ENCODE data around the gene GSTM3. TPM values are rescaled to one million over a fixed set of nuclear protein-coding genes. Genes with fewer than 3 reads are reported as not detected.

Gene GSTM3
- total RNA-seq, 5 donors from 2014 or later (not counting 1 experiment from before 2014, with no cell fraction given), result 8.4 to 17.1 (median 10.3) TPM

- Histone ChIP-seq H3K27ac (ENCODE audit: low read length) (no peak overlapping the region), H3K27me3 (replicated peaks in 1 of 2; ENCODE audit: control insufficient read depth in 2 of 2, extremely low read depth in 1 of 2, insufficient read depth in 2 of 2, low read length in 1 of 2) (no peaks in the 10 kb centered on the region), H3K4me3 (ENCODE audit: control insufficient read depth in 1 of 2, extremely low read depth in 1 of 2, low read length in 1 of 2) (no peak overlapping the region), H3K9me3 (no peaks in the 10 kb centered on the region), H3K36me3 (ENCODE audit: control insufficient read depth in 2 of 2, extremely low read depth in 1 of 2, insufficient read depth in 1 of 2, low read length in 1 of 2) (no peaks in the 10 kb centered on the region), H3K4me1 (ENCODE audit: control insufficient read depth in 1 of 2, extremely low read depth in 1 of 2, insufficient read depth in 2 of 2, low read length in 2 of 2) (peaks cover 19 to 57% of the 10 kb centered on the region in 2 experiments)
- 91% methylated on average over 5 of the region's 9 CpGs for WGBS (ENCODE audit: insufficient coverage)
- Mint-ChIP-seq H3K4me1 (peaks cover 40 to 57% (median 48%) of the 10 kb centered on the region in 3 donors), H3K27ac (no peak overlapping the region), H3K36me3 (no peaks in the 10 kb centered on the region), H3K9me3 (no peaks in the 10 kb centered on the region), H3K27me3 (no peaks in the 10 kb centered on the region), H3K4me3 (no peak overlapping the region)
- ATAC-seq (replicated peaks in 1 of 4) (no peak), DNase-seq (no peak)
- ChIA-PET POLR2A (no interaction called here), CTCF (interaction anchor here in 1 of 2 donors (0.8 to 1.1 kb wide), 2 partner anchors 18 to 147 kb away, joined by 4 to 5 read pairs; no protein-coding TSS in a partner anchor)
Observed at GRCh38 chr1:109787211-109787844, 46.5 kb upstream of the GSTM3 start.

DNA sequence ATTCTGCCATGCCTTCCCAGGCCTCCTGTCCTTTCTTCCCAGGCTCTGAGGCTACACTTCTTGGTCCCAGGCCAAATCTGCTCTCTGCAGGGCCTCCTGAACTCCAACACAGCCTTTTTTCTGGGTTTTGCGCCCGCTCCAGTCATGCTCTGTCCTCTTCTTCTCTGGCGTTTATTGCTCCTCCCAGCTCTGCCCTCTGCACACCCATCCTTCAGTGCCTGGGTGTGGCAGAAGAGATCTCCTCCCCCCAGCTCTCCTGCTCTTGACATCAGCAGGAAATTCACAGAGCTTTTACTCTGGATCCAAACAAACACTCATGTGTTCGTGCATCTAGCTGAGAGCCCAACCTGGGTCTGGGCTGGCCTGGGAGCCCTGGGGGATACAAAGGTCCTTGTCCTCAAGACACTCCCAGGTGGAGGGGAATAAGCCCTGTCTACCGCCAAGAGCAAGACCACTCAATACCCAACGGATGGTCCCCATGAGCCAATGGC lies 45.7 kb upstream of the GSTM3 start:
- ATAC-seq (replicated peaks in 1 of 4) (no peak), DNase-seq (no peak)
- Mint-ChIP-seq H3K27ac (peak overlapping the region in 1 of 2 donors; percentile 62), H3K4me1 (peaks cover 40 to 50% (median 42%) of the 10 kb centered on the region in 3 donors), H3K4me3 (no peak overlapping the region), H3K36me3 (no peaks in the 10 kb centered on the region), H3K9me3 (no peaks in the 10 kb centered on the region), H3K27me3 (no peaks in the 10 kb centered on the region)
- WGBS (ENCODE audit: insufficient coverage), result 90% methylated on average over 5 of the region's 6 CpGs
- CTCF ChIA-PET, result no interaction called here
- no peaks in the 10 kb centered on the region for H3K36me3 ChIP-seq (ENCODE audit: control insufficient read depth in 2 of 2, extremely low read depth in 1 of 2, insufficient read depth in 1 of 2, low read length in 1 of 2)
- H3K4me1 ChIP-seq (ENCODE audit: control insufficient read depth in 1 of 2, extremely low read depth in 1 of 2, insufficient read depth in 2 of 2, low read length in 2 of 2), result peaks cover 19 to 50% of the 10 kb centered on the region in 2 experiments
- POLR2A ChIA-PET, result no interaction called here
- H3K9me3 ChIP-seq, result no peaks in the 10 kb centered on the region
- H3K27ac ChIP-seq (ENCODE audit: low read length), result no peak overlapping the region
- no peaks in the 10 kb centered on the region for H3K27me3 ChIP-seq (replicated peaks in 1 of 2; ENCODE audit: control insufficient read depth in 2 of 2, extremely low read depth in 1 of 2, insufficient read depth in 2 of 2, low read length in 1 of 2)
- no peak overlapping the region for H3K4me3 ChIP-seq (ENCODE audit: control insufficient read depth in 1 of 2, extremely low read depth in 1 of 2, low read length in 1 of 2)

GRCh38 chr1:109786112-109786480 lies 45.3 kb upstream of the GSTM3 start:
- Histone ChIP-seq H3K4me3 (ENCODE audit: control insufficient read depth in 1 of 2, extremely low read depth in 1 of 2, low read length in 1 of 2) (no peak overlapping the region), H3K4me1 (ENCODE audit: control insufficient read depth in 1 of 2, extremely low read depth in 1 of 2, insufficient read depth in 2 of 2, low read length in 2 of 2) (peaks cover 17 to 45% of the 10 kb centered on the region in 2 experiments), H3K27me3 (replicated peaks in 1 of 2; ENCODE audit: control insufficient read depth in 2 of 2, extremely low read depth in 1 of 2, insufficient read depth in 2 of 2, low read length in 1 of 2) (no peaks in the 10 kb centered on the region), H3K9me3 (no peaks in the 10 kb centered on the region), H3K36me3 (ENCODE audit: control insufficient read depth in 2 of 2, extremely low read depth in 1 of 2, insufficient read depth in 1 of 2, low read length in 1 of 2) (no peaks in the 10 kb centered on the region), H3K27ac (ENCODE audit: low read length) (no peak overlapping the region)
- WGBS (ENCODE audit: insufficient coverage), result 100% methylated on average over 2 of the region's 5 CpGs
- no peak overlapping the region for H3K4me3 Mint-ChIP-seq
- DNase-seq, result no peak
- POLR2A ChIA-PET, result no interaction called here
- no peaks in the 10 kb centered on the region for H3K27me3 Mint-ChIP-seq
- CTCF ChIA-PET, result no interaction called here
- no peak for ATAC-seq (replicated peaks in 1 of 4)
- peaks cover 35 to 45% (median 37%) of the 10 kb centered on the region in 3 donors for H3K4me1 Mint-ChIP-seq
- no peaks in the 10 kb centered on the region for H3K9me3 Mint-ChIP-seq
- H3K36me3 Mint-ChIP-seq, result no peaks in the 10 kb centered on the region
- H3K27ac Mint-ChIP-seq, result no peak overlapping the region

GRCh38 chr1:109785446-109786111 lies 44.7 kb upstream of the GSTM3 start:
- Mint-ChIP-seq H3K27me3 (no peaks in the 10 kb centered on the region), H3K4me3 (no peak overlapping the region), H3K36me3 (peaks cover 1% of the 10 kb centered on the region), H3K9me3 (peaks cover 0 to 4% (median 0%) of the 10 kb centered on the region in 3 donors), H3K4me1 (peaks cover 30 to 40% (median 32%) of the 10 kb centered on the region in 3 donors), H3K27ac (peak overlapping the region in 1 of 2 donors; percentile 52)
- no peak overlapping the region for H3K27ac ChIP-seq (ENCODE audit: low read length)
- WGBS (ENCODE audit: insufficient coverage), result 94% methylated on average over 3 of the region's 4 CpGs
- DNase-seq, result no peak
- peaks cover 12 to 40% of the 10 kb centered on the region in 2 experiments for H3K4me1 ChIP-seq (ENCODE audit: control insufficient read depth in 1 of 2, extremely low read depth in 1 of 2, insufficient read depth in 2 of 2, low read length in 2 of 2)
- H3K36me3 ChIP-seq (ENCODE audit: control insufficient read depth in 2 of 2, extremely low read depth in 1 of 2, insufficient read depth in 1 of 2, low read length in 1 of 2), result no peaks in the 10 kb centered on the region
- ChIA-PET CTCF (no interaction called here), POLR2A (no interaction called here)
- no peak overlapping the region for H3K4me3 ChIP-seq (ENCODE audit: control insufficient read depth in 1 of 2, extremely low read depth in 1 of 2, low read length in 1 of 2)
- no peaks in the 10 kb centered on the region for H3K27me3 ChIP-seq (replicated peaks in 1 of 2; ENCODE audit: control insufficient read depth in 2 of 2, extremely low read depth in 1 of 2, insufficient read depth in 2 of 2, low read length in 1 of 2)
- no peak for ATAC-seq (replicated peaks in 1 of 4)
- no peaks in the 10 kb centered on the region for H3K9me3 ChIP-seq

DNA sequence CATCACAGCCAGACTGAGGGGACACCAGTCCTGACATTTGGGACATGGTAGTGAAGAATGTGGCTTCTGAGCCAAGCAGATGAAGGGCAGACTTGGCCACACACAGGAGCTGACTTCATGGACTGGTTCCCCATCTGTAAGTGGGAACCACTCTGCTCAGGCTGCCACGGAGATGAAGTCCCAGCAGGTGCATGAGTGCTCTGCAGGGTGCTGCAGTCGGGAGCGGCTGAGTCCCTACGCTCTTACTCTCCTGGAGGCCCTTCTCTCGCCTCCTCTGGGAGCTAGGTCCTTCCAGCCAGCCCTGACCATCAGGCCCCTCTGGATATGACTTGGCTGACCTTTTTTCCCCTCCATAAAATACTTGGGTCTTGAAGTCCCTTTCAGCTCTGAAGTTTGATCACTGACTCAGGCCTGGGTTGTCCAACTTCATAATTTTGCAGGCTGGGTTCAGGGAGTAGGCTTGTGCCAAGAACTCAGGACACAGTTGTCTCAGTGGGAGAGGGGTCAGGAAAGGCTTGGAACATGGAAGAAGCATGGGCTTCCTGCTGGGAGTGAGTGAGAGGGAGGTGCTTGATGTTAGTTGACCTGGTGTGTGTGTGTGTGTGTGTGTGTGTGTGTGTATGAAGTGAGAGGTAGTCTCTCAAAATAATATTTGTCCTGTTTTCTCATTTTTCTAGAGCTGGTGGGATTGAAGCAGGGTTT lies 43.9 kb upstream of the GSTM3 start:
- peaks cover 23 to 32% (median 23%) of the 10 kb centered on the region in 3 donors for H3K4me1 Mint-ChIP-seq
- ChIA-PET POLR2A (no interaction called here), CTCF (interaction anchor here in 1 of 2 donors (0.7 kb wide), 1 partner anchor 43 kb away, joined by 3 read pairs; no protein-coding TSS in a partner anchor)
- ATAC-seq (replicated peaks in 1 of 4), result no peak
- H3K27me3 ChIP-seq (replicated peaks in 1 of 2; ENCODE audit: control insufficient read depth in 2 of 2, extremely low read depth in 1 of 2, insufficient read depth in 2 of 2, low read length in 1 of 2), result no peaks in the 10 kb centered on the region
- H3K27ac ChIP-seq (ENCODE audit: low read length), result no peak overlapping the region
- no peak overlapping the region for H3K4me3 ChIP-seq (ENCODE audit: control insufficient read depth in 1 of 2, extremely low read depth in 1 of 2, low read length in 1 of 2)
- peaks cover 0 to 6% (median 0%) of the 10 kb centered on the region in 3 donors for H3K9me3 Mint-ChIP-seq
- 97% methylated on average over 5 of the region's 5 CpGs for whole genome bisulfite sequencing (ENCODE audit: insufficient coverage)
- no peaks in the 10 kb centered on the region for H3K36me3 ChIP-seq (ENCODE audit: control insufficient read depth in 2 of 2, extremely low read depth in 1 of 2, insufficient read depth in 1 of 2, low read length in 1 of 2)
- H3K27me3 Mint-ChIP-seq, result no peaks in the 10 kb centered on the region
- no peak for DNase-seq
- H3K4me3 Mint-ChIP-seq, result no peak overlapping the region
- H3K9me3 ChIP-seq, result no peaks in the 10 kb centered on the region
- peaks cover 3% of the 10 kb centered on the region for H3K36me3 Mint-ChIP-seq
- peaks cover 3 to 32% of the 10 kb centered on the region in 2 experiments for H3K4me1 ChIP-seq (ENCODE audit: control insufficient read depth in 1 of 2, extremely low read depth in 1 of 2, insufficient read depth in 2 of 2, low read length in 2 of 2)
- no peak overlapping the region for H3K27ac Mint-ChIP-seq

DNA sequence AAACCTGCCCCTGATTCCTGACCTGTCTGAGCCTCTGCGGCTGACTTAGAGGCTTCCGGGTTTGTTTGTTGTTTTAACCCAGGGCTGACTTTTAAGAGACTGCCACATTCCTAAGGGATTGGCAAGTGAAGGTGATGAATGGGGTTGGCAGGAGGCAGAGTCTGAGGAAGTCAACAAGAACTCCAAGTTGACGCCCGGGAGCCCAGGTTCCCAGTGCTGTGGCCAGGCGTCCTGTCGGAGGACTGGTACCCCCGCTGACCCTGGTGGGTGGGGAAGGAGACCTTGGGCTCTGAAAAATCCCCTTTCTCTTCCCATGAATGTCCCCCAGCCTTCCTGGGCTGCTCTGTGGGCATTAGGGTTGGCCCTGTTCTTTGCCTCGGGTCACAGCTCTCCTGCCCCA lies 42.6 kb upstream of the GSTM3 start:
- peaks cover 3% of the 10 kb centered on the region for H3K36me3 Mint-ChIP-seq
- H3K9me3 ChIP-seq, result no peaks in the 10 kb centered on the region
- no peak for ATAC-seq (replicated peaks in 1 of 4)
- peaks cover 0 to 19% of the 10 kb centered on the region in 2 experiments for H3K4me1 ChIP-seq (ENCODE audit: control insufficient read depth in 1 of 2, extremely low read depth in 1 of 2, insufficient read depth in 2 of 2, low read length in 2 of 2)
- no peak overlapping the region for H3K27ac Mint-ChIP-seq
- WGBS (ENCODE audit: insufficient coverage), result no CpG with 5 or more reads among the region's 8 CpGs
- ChIA-PET CTCF (no interaction called here), POLR2A (no interaction called here)
- H3K4me3 ChIP-seq (ENCODE audit: control insufficient read depth in 1 of 2, extremely low read depth in 1 of 2, low read length in 1 of 2), result no peak overlapping the region
- H3K27ac ChIP-seq (ENCODE audit: low read length), result no peak overlapping the region
- DNase-seq, result no peak
- H3K27me3 Mint-ChIP-seq, result no peaks in the 10 kb centered on the region
- H3K4me1 Mint-ChIP-seq, result peaks cover 12 to 19% (median 15%) of the 10 kb centered on the region in 3 donors
- no peak overlapping the region for H3K4me3 Mint-ChIP-seq
- H3K36me3 ChIP-seq (ENCODE audit: control insufficient read depth in 2 of 2, extremely low read depth in 1 of 2, insufficient read depth in 1 of 2, low read length in 1 of 2), result no peaks in the 10 kb centered on the region
- H3K27me3 ChIP-seq (replicated peaks in 1 of 2; ENCODE audit: control insufficient read depth in 2 of 2, extremely low read depth in 1 of 2, insufficient read depth in 2 of 2, low read length in 1 of 2), result no peaks in the 10 kb centered on the region
- H3K9me3 Mint-ChIP-seq, result peaks cover 0 to 6% (median 0%) of the 10 kb centered on the region in 3 donors

Data from T-cell (primary cell).